Cardiac fibroblast (primary cell): Measurements from ENCODE around the gene DMAC2.
"Not testable (repeated sequence)": the region's sequence is repeated elsewhere in the genome, so short reads cannot be mapped to it uniquely, and the experiment has no call there.

Experiments
- DNase-seq, 2 donors: peaks; one replicate each; pipeline versions ENCODE4 v3.0.0 to v3.0.0-alpha.2; 2010; ENCODE audit warnings: low read depth in 2 of 2
- H3K4me3 ChIP-seq, 2 donors: replicated peaks in 1 of 2; 1 replicate in 1 of 2; 2 replicates in 1 of 2; pipeline ENCODE4 v1.5.1; 2011; ENCODE audit warnings: low read depth in 2 of 2, low read length in 2 of 2, mild to moderate bottlenecking in 2 of 2, moderate library complexity in 1 of 2
- TF ChIP-seq, protein P1 (sequence below): IDR thresholded peaks from one replicate; pipeline ENCODE4 v1.5.1; 2011; ENCODE audit warnings: low read depth, mild to moderate bottlenecking, low read length, inconsistent platforms

The DMAC2 gene

DNA sequence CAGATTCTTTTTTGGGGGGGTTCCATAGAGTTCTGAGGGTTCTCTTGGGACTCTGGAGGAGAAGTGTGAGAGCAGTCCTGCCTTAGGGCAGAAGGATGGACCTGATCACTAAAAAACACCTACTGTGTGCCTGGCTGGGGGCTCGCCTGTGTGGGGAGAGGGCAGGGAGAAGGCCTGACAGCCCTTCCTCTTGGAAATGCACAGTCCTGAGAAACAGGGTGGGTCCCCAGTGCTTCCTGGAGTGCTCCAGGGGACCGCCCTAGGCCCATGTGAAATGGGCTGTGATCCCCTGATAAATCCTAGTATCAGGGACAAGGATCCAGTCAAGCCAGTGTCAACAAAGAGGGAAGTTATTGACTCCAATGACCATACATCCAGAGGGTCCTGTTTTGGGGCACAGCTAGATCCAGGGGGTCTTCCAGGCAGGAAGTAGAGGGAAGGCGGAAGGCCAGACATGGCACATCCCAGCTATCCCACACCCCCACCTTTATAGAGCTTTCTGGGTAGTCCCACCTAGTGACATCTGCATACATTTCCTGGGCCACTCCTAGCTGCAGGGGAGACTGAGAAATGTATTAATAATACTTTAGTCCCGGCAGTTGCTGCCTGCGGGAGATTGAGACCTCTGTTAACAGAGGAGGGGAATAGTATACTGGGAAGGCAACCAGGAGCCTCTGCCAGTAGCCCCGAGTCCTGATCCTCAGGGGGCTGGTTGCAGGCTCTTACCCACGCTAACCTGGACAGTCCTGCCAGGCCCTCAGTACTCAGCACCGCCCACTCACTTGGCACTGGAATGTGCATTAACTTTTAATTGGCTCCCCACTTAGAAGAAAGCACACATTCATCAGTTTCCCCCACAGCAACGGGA, 28.4 kb downstream of the DMAC2 start:
- TF ChIP-seq, protein P1, sequence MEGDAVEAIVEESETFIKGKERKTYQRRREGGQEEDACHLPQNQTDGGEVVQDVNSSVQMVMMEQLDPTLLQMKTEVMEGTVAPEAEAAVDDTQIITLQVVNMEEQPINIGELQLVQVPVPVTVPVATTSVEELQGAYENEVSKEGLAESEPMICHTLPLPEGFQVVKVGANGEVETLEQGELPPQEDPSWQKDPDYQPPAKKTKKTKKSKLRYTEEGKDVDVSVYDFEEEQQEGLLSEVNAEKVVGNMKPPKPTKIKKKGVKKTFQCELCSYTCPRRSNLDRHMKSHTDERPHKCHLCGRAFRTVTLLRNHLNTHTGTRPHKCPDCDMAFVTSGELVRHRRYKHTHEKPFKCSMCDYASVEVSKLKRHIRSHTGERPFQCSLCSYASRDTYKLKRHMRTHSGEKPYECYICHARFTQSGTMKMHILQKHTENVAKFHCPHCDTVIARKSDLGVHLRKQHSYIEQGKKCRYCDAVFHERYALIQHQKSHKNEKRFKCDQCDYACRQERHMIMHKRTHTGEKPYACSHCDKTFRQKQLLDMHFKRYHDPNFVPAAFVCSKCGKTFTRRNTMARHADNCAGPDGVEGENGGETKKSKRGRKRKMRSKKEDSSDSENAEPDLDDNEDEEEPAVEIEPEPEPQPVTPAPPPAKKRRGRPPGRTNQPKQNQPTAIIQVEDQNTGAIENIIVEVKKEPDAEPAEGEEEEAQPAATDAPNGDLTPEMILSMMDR, result no peak
- no peak overlapping the region for H3K4me3 ChIP-seq
- DNase-seq, result no peak

- TF ChIP-seq, protein P1, result no peak
- DNase-seq, result no peak
- no peak overlapping the region for H3K4me3 ChIP-seq
Observed at GRCh38 chr19:41410336-41411054, 29.2 kb downstream of the DMAC2 start.

GRCh38 chr19:41409288-41409687, 30.4 kb downstream of the DMAC2 start:
- H3K4me3 ChIP-seq, result no peak overlapping the region
- TF ChIP-seq, protein P1, result no peak
- DNase-seq, result peak; percentile 48 to 56

GRCh38 chr19:41408846-41409245, 30.9 kb downstream of the DMAC2 start:
- DNase-seq, H3K4me3 ChIP-seq: not testable (repeated sequence)

- no peak overlapping the region for H3K4me3 ChIP-seq
- TF ChIP-seq, protein P1, result no peak
- no peak for DNase-seq
Observed at GRCh38 chr19:41408256-41408655, 31.5 kb downstream of the DMAC2 start.

- TF ChIP-seq, protein P1, result no peak
- DNase-seq, result peak in 1 of 2 donors; percentile 34
- H3K4me3 ChIP-seq, result no peak overlapping the region
Observed at GRCh38 chr19:41407271-41407670, 32.4 kb downstream of the DMAC2 start.

GRCh38 chr19:41405776-41406175, 33.9 kb downstream of the DMAC2 start:
- no peak for DNase-seq
- H3K4me3 ChIP-seq, result no peak overlapping the region
- TF ChIP-seq, protein P1, result no peak
